ENCODE data around the gene NTRK2.

NTRK2 gene

GRCh38 chr9:84966876-84967830, 297.6 kb downstream of the NTRK2 start:
- no peak for TF ChIP-seq CTCF (IDR thresholded peaks at IDR 0.05; ENCODE audit: extremely low read depth, missing control alignments)
- peak; percentile 9 for DNase-seq (ENCODE audit: low spot score)

- DNase-seq (ENCODE audit: low spot score): no peak
- no peak for TF ChIP-seq CTCF (IDR thresholded peaks at IDR 0.05; ENCODE audit: extremely low read depth, missing control alignments)
Measured at GRCh38 chr9:84969084-84969483, 299.6 kb downstream of the NTRK2 start.

GRCh38 chr9:84969736-84970135, 300.2 kb downstream of the NTRK2 start:
- TF ChIP-seq CTCF (IDR thresholded peaks at IDR 0.05; ENCODE audit: extremely low read depth, missing control alignments): no peak
- no peak for DNase-seq (ENCODE audit: low spot score)

GRCh38 chr9:84970432-84970831, 300.9 kb downstream of the NTRK2 start:
- DNase-seq (ENCODE audit: low spot score): no peak
- TF ChIP-seq CTCF (IDR thresholded peaks at IDR 0.05; ENCODE audit: extremely low read depth, missing control alignments): no peak

- no peak for TF ChIP-seq CTCF (IDR thresholded peaks at IDR 0.05; ENCODE audit: extremely low read depth, missing control alignments)
Measured at GRCh38 chr9:84971571-84971970, 302.0 kb downstream of the NTRK2 start.

GRCh38 chr9:84974258-84974657, 304.7 kb downstream of the NTRK2 start:
- DNase-seq (ENCODE audit: low spot score): no peak
- no peak for TF ChIP-seq CTCF (IDR thresholded peaks at IDR 0.05; ENCODE audit: extremely low read depth, missing control alignments)

More at GRCh38 chr9:84971571-84971970, 302.0 kb downstream of the NTRK2 start:
- no peak for DNase-seq (ENCODE audit: low spot score)

GRCh38 chr9:84974855-84975254, 305.3 kb downstream of the NTRK2 start:
- TF ChIP-seq CTCF (IDR thresholded peaks at IDR 0.05; ENCODE audit: extremely low read depth, missing control alignments): no peak
- DNase-seq (ENCODE audit: low spot score): no peak

Measured in GM20000 (cell line).